ENCODE data around the gene UPK3A. TPM values are rescaled to one million over a fixed set of nuclear protein-coding genes. Genes with fewer than 3 reads are reported as not detected.
A peak's percentile ranks its signal among the peaks of the same experiment; 100 is the strongest.

Gene UPK3A
- polyA plus RNA-seq, 1 of the 3 experiments (the other 2 are of a cell fraction), result not detected

DNA sequence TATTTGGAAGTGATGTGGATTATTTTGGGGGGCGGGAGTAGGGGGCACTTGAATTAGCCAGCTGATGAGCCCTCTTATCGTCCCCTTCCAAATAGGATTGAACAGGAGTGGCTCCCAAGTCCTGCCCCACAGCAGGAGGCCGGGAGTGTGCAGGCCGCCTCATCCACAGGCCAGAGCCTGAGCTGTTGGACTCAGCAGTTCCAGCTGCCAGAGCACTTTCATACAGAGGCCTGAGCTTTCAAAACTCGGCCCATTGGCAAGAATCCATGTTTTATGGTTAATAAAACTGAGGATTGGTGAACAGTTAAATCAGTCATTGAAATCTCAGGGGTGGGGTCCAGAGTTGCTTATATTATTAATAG lies 34.6 kb downstream of the UPK3A start:
- Histone ChIP-seq H3K4me1 (ENCODE audit: control insufficient read depth in 1 of 2, insufficient read depth in 2 of 2, low read depth in 1 of 2, low read length in 1 of 2) (peaks cover 16 to 50% of the 10 kb centered on the region in 2 experiments), H3K79me2 (ENCODE audit: insufficient read depth) (peaks cover 50% of the 10 kb centered on the region), H4K20me1 (ENCODE audit: insufficient read depth) (no peaks in the 10 kb centered on the region), H3K4me2 (no peak overlapping the region), H3K27me3 (ENCODE audit: insufficient read depth) (no peaks in the 10 kb centered on the region), H2AFZ (ENCODE audit: low read depth) (no peak overlapping the region), H3K9ac (no peak overlapping the region), H3K27ac (ENCODE audit: low read depth in 2 of 2, low read length in 1 of 2) (peak overlapping the region; percentile 70 to 84; a peak in 3 of 4 replicates), H3F3A (replicated peaks; ENCODE audit: insufficient read depth) (peaks cover 6% of the 10 kb centered on the region), H3K4me3 (ENCODE audit: low read depth in 2 of 2, low read length in 1 of 2) (no peak overlapping the region), H3K9me2 (no peaks in the 10 kb centered on the region), H3K36me3 (replicated peaks in 1 of 2; ENCODE audit: control insufficient read depth in 1 of 2, insufficient read depth in 2 of 2, low read length in 1 of 2) (peaks cover 6 to 17% of the 10 kb centered on the region in 2 experiments), H3K9me3 (no peaks in the 10 kb centered on the region)
- peak; percentile 60 for DNase-seq
- CTCF ChIA-PET, result no interaction called here
- WGBS (ENCODE audit: low lambda C conversion rate), result 68% methylated on average over 5 of the region's 5 CpGs
- POLR2A ChIA-PET, result no interaction called here
- TF ChIP-seq NFIC (IDR thresholded peaks at IDR 0.05; ENCODE audit: borderline replicate concordance), result no peak
- no peak for TF ChIP-seq SIN3A (IDR thresholded peaks at IDR 0.05; ENCODE audit: borderline replicate concordance, low read depth, low read length)
- no peak for TF ChIP-seq SMC3 (IDR thresholded peaks at IDR 0.05; ENCODE audit: low read depth, low read length)
- TF ChIP-seq TAF1 (IDR thresholded peaks at IDR 0.05; ENCODE audit: borderline replicate concordance, low read depth, low read length), result no peak
- TF ChIP-seq RAD21 (IDR thresholded peaks at IDR 0.05; ENCODE audit: low read length), result peak; percentile 7; the same call in 1 of the 2 replicates
- TF ChIP-seq, protein P1, sequence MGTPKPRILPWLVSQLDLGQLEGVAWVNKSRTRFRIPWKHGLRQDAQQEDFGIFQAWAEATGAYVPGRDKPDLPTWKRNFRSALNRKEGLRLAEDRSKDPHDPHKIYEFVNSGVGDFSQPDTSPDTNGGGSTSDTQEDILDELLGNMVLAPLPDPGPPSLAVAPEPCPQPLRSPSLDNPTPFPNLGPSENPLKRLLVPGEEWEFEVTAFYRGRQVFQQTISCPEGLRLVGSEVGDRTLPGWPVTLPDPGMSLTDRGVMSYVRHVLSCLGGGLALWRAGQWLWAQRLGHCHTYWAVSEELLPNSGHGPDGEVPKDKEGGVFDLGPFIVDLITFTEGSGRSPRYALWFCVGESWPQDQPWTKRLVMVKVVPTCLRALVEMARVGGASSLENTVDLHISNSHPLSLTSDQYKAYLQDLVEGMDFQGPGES (IDR thresholded peaks at IDR 0.05; ENCODE audit: low read depth, low read length), result no peak

DNA sequence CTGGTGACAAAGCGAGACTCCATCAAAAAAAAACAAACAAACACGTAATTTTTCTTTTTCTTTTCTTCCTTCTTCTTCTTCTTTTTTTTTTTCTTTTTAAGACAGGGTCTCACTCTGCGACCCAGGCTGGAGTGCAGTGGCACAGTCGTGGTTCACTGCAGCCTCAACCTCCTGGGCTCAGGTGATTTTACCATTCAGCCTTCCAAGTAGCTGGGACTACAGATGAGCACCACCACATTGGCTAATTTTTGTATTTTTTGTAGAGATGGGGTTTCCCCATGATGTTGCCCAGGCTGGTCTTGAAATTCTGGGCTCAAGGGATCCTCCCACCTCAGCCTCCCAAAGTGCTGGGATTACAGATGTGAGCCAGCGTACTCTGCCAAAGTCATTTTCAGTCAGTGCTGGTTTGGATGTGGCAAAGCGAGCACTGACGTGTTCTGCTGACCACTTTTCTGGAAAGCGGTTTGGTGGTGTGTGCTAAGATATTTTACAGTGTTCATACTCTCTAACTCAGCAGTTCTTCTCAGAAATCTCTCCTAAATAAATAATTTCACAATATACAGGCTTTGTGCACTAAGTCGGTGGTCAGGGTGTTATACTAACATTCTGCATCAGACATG lies 35.7 kb downstream of the UPK3A start:
- H3K79me2 ChIP-seq (ENCODE audit: insufficient read depth), result peaks cover 40% of the 10 kb centered on the region
- peaks cover 6 to 17% of the 10 kb centered on the region in 2 experiments for H3K36me3 ChIP-seq (replicated peaks in 1 of 2; ENCODE audit: control insufficient read depth in 1 of 2, insufficient read depth in 2 of 2, low read length in 1 of 2)
- no peaks in the 10 kb centered on the region for H3K27me3 ChIP-seq (ENCODE audit: insufficient read depth)
- H3K9me2 ChIP-seq, result no peaks in the 10 kb centered on the region
- H3K4me1 ChIP-seq (ENCODE audit: control insufficient read depth in 1 of 2, insufficient read depth in 2 of 2, low read depth in 1 of 2, low read length in 1 of 2), result peaks cover 16 to 41% of the 10 kb centered on the region in 2 experiments
- peaks cover 6% of the 10 kb centered on the region for H3F3A ChIP-seq (replicated peaks; ENCODE audit: insufficient read depth)
- WGBS (ENCODE audit: low lambda C conversion rate), result 93% methylated on average over 8 of the region's 9 CpGs
- no peak overlapping the region for H3K9ac ChIP-seq
- TF ChIP-seq, protein P2, sequence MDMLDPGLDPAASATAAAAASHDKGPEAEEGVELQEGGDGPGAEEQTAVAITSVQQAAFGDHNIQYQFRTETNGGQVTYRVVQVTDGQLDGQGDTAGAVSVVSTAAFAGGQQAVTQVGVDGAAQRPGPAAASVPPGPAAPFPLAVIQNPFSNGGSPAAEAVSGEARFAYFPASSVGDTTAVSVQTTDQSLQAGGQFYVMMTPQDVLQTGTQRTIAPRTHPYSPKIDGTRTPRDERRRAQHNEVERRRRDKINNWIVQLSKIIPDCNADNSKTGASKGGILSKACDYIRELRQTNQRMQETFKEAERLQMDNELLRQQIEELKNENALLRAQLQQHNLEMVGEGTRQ (IDR thresholded peaks at IDR 0.05; ENCODE audit: borderline replicate concordance, low read depth, low read length), result no peak
- TF ChIP-seq TCF12 (IDR thresholded peaks at IDR 0.05), result no peak
- no peak for TF ChIP-seq FOXM1 (IDR thresholded peaks at IDR 0.05; ENCODE audit: low read depth)
- peak overlapping the region in 1 of 2 experiments; percentile 84; a peak in 1 of 4 replicates for H3K27ac ChIP-seq (ENCODE audit: low read depth in 2 of 2, low read length in 1 of 2)
- no peaks in the 10 kb centered on the region for H4K20me1 ChIP-seq (ENCODE audit: insufficient read depth)
- ChIA-PET POLR2A (no interaction called here), CTCF (interaction anchor here (0.6 kb wide), 1 partner anchor 15 kb away, joined by 4 read pairs; no protein-coding TSS in a partner anchor)
- H3K4me3 ChIP-seq (ENCODE audit: low read depth in 2 of 2, low read length in 1 of 2), result no peak overlapping the region
- no peak overlapping the region for H3K4me2 ChIP-seq
- H3K9me3 ChIP-seq, result no peaks in the 10 kb centered on the region
- no peak for DNase-seq
- no peak overlapping the region for H2AFZ ChIP-seq (ENCODE audit: low read depth)

All from SK-N-SH (cell line).